Measurements from ENCODE around the gene UBE2E2.
A peak's percentile ranks its signal among the peaks of the same experiment; 100 is the strongest.
"Not testable (repeated sequence)": the region's sequence is repeated elsewhere in the genome, so short reads cannot be mapped to it uniquely, and the experiment has no call there.

The UBE2E2 gene

GRCh38 chr3:23333633-23334032 lies 130.5 kb downstream of the UBE2E2 start:
- DNase-seq: no peak

GRCh38 chr3:23336853-23337252 lies 133.7 kb downstream of the UBE2E2 start:
- DNase-seq: not testable (repeated sequence)

- no peak for DNase-seq
These were observed 138.2 kb downstream of the UBE2E2 start for GRCh38 chr3:23341147-23341838.

- DNase-seq: no peak
These were observed 139.2 kb downstream of the UBE2E2 start for GRCh38 chr3:23342343-23342742.

GRCh38 chr3:23343509-23343908 lies 140.4 kb downstream of the UBE2E2 start:
- DNase-seq: no peak

GRCh38 chr3:23344886-23345285 lies 141.8 kb downstream of the UBE2E2 start:
- no peak for DNase-seq

GRCh38 chr3:23349444-23349843 lies 146.3 kb downstream of the UBE2E2 start:
- DNase-seq: not testable (repeated sequence)

GRCh38 chr3:23356169-23356568 lies 153.0 kb downstream of the UBE2E2 start:
- no peak for DNase-seq

- no peak for DNase-seq
These were observed 153.8 kb downstream of the UBE2E2 start for GRCh38 chr3:23356923-23357322.

- no peak for DNase-seq
These were observed 156.0 kb downstream of the UBE2E2 start for GRCh38 chr3:23359116-23359515.

- DNase-seq: no peak
These were observed 161.9 kb downstream of the UBE2E2 start for GRCh38 chr3:23365066-23365465.

- DNase-seq: no peak
These were observed 165.6 kb downstream of the UBE2E2 start for GRCh38 chr3:23368731-23369130.

- no peak for DNase-seq
These were observed 169.2 kb downstream of the UBE2E2 start for GRCh38 chr3:23372285-23372684.

- DNase-seq: peak; percentile 31
These were observed 173.6 kb downstream of the UBE2E2 start for GRCh38 chr3:23376516-23377248.

GRCh38 chr3:23377928-23378672 lies 175.0 kb downstream of the UBE2E2 start:
- DNase-seq: no peak

- no peak for DNase-seq
These were observed 180.7 kb downstream of the UBE2E2 start for GRCh38 chr3:23383875-23384274.

- DNase-seq: no peak
These were observed 182.2 kb downstream of the UBE2E2 start for GRCh38 chr3:23385327-23385726.

GRCh38 chr3:23387286-23387918 lies 184.3 kb downstream of the UBE2E2 start:
- no peak for DNase-seq

- DNase-seq: no peak
These were observed 186.0 kb downstream of the UBE2E2 start for GRCh38 chr3:23389089-23389488.

- no peak for DNase-seq
These were observed 186.6 kb downstream of the UBE2E2 start for GRCh38 chr3:23389686-23390085.

GRCh38 chr3:23390446-23390845 lies 187.3 kb downstream of the UBE2E2 start:
- no peak for DNase-seq

- DNase-seq: no peak
These were observed 187.9 kb downstream of the UBE2E2 start for GRCh38 chr3:23390989-23391553.

- no peak for DNase-seq
These were observed 192.0 kb downstream of the UBE2E2 start for GRCh38 chr3:23395115-23395514.
